H1 (cell line): Measurements from ENCODE around the gene SSC5D.

Source experiments
- CTCF ChIP-seq, 3 experiments: IDR thresholded peaks; 1 replicate in 2 of 3; 2 replicates in 1 of 3; pipeline versions ENCODE4 v1.5.1 to v1.6.1; 2011; ENCODE audit warnings: low read length in 3 of 3, mild to moderate bottlenecking in 3 of 3, inconsistent platforms in 2 of 3, low read depth in 1 of 3, moderate library complexity in 1 of 3; ENCODE audit not compliant: insufficient read depth in 1 of 3; ENCODE audit errors: control extremely low read depth in 1 of 3
- EZH2 ChIP-seq: fragments of 200-600 bp; sonication (generic); IDR thresholded peaks from 2 replicates; pipeline ENCODE4 v1.7.1; 2012; ENCODE audit warnings: low read depth, mild to moderate bottlenecking, moderate library complexity, low read length, inconsistent platforms; ENCODE audit not compliant: severe bottlenecking
- POLR2A ChIP-seq, 2 experiments: IDR thresholded peaks; 1 replicate in 1 of 2; 2 replicates in 1 of 2; pipeline ENCODE4 v1.6.1; 2011; ENCODE audit warnings: low read depth in 2 of 2, low read length in 2 of 2, mild to moderate bottlenecking in 2 of 2; ENCODE audit errors: control extremely low read depth in 1 of 2
- RAD21 ChIP-seq, 2 experiments: IDR thresholded peaks in 1 of 2; conservative IDR thresholded peaks in 1 of 2; 2 replicates each; pipeline ENCODE4 v1.6.1; 2011; ENCODE audit warnings: low read depth in 2 of 2, low read length in 2 of 2, improper control_type of control experiment in 1 of 2, inconsistent platforms in 1 of 2, mild to moderate bottlenecking in 1 of 2, moderate library complexity in 1 of 2

- TF ChIP-seq CTCF (IDR thresholded peaks at IDR 0.05; ENCODE audit: control extremely low read depth in 1 of 3, insufficient read depth in 1 of 3, low read depth in 1 of 3, low read length in 3 of 3) (no peak), EZH2 (no peak), RAD21 (IDR thresholded peaks at IDR 0.05 in 1 of 2, conservative IDR thresholded peaks at IDR 0.05 in 1 of 2; ENCODE audit: low read depth in 2 of 2, low read length in 2 of 2) (no peak), POLR2A (IDR thresholded peaks at IDR 0.05; ENCODE audit: control extremely low read depth in 1 of 2, low read depth in 2 of 2, low read length in 2 of 2) (no peak)
Measured at GRCh38 chr19:55447421-55448174, 40.6 kb upstream of the SSC5D start.
